ENCODE measurements around the gene SH3BGRL2.

Gene SH3BGRL2

GRCh38 chr6:79626811-79627210, 4.3 kb upstream of the SH3BGRL2 start:
- H3K36me3 ChIP-seq (replicated peaks; ENCODE audit: insufficient read depth, low read length), result no peaks in the 10 kb centered on the region
- H3K9me3 ChIP-seq (replicated peaks; ENCODE audit: insufficient read depth, low read length), result no peaks in the 10 kb centered on the region
- no peaks in the 10 kb centered on the region for H3K27me3 ChIP-seq (replicated peaks; ENCODE audit: insufficient read depth, low read length)
- H3K27ac ChIP-seq (ENCODE audit: low read length), result peak overlapping the region; percentile 70; the same call in 1 of the 2 replicates
- H3K9ac ChIP-seq (ENCODE audit: low read length), result no peak overlapping the region; the same call in 1 of the 2 replicates
- TF ChIP-seq CTCF (IDR thresholded peaks at IDR 0.05; ENCODE audit: low read length) (no peak), EZH2phosphoT487 (IDR thresholded peaks at IDR 0.05; ENCODE audit: low read length) (no peak), EZH2 (optimal IDR thresholded peaks at IDR 0.05; ENCODE audit: low read depth, low read length) (no peak)
- peak overlapping the region; percentile 69 for H3K4me2 ChIP-seq (ENCODE audit: low read depth, low read length)
- no peaks in the 10 kb centered on the region for H4K20me1 ChIP-seq (ENCODE audit: insufficient read depth, low read length)
- no peak overlapping the region for H2AFZ ChIP-seq (ENCODE audit: low read length)
- H3K79me2 ChIP-seq (ENCODE audit: low read length), result no peaks in the 10 kb centered on the region
- peaks cover 33% of the 10 kb centered on the region for H3K4me1 ChIP-seq (ENCODE audit: low read length)
- DNase-seq, result no peak
- H3K4me3 ChIP-seq (ENCODE audit: low read length), result peak overlapping the region; percentile 25; the same call in 1 of the 2 replicates
- peaks cover 26% of the 10 kb centered on the region for H3F3A ChIP-seq (ENCODE audit: insufficient read depth, low read length)
- H3K9me2 ChIP-seq (replicated peaks; ENCODE audit: insufficient read depth, low read length), result no peaks in the 10 kb centered on the region

- Histone ChIP-seq H3K27ac (ENCODE audit: low read length) (peak overlapping the region; percentile 70; the same call in 1 of the 2 replicates), H2AFZ (ENCODE audit: low read length) (no peak overlapping the region)
Observed at GRCh38 chr6:79627422-79627821, 3.7 kb upstream of the SH3BGRL2 start.

DNA sequence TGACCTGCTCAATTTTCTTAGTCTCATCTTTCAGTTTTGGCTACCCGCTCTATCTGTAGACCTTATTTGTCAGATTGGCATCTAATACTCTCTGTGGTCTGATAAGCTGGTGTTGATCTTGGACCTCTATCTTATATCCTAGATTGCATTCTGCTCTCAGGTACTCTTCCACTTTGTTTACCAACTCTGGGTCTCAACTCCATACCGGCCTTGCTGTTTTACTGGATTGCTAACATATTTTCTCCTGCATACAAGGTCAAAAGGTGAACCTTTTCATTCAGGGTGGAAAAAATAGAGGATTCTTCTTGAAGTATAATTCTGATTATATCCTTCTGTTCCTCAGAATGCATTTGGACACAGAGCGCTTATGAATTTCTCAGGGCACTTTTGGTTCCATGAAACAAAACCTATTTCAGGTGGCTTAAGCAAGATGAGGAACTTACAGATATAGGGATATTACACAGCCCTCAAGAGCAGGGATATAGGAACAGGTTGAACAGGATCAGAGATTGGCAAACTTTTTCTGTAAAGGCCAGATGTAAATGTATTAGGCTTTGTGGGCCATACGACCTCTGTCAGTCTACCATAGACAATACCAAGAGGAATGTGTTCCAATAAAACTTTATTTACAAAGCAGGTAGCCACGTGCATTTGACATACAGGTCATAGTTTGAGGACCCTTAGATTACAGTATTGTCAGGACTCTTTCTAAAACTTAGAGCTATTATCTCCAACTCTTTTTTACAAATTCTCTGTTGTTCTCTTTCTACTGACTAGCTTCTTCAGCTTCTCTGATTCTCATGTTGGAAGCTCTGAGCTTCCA, 2.5 kb upstream of the SH3BGRL2 start:
- Histone ChIP-seq H3K36me3 (replicated peaks; ENCODE audit: insufficient read depth, low read length) (no peaks in the 10 kb centered on the region), H3K9me2 (replicated peaks; ENCODE audit: insufficient read depth, low read length) (no peaks in the 10 kb centered on the region), H3K9ac (ENCODE audit: low read length) (no peak overlapping the region), H4K20me1 (ENCODE audit: insufficient read depth, low read length) (no peaks in the 10 kb centered on the region), H3K9me3 (replicated peaks; ENCODE audit: insufficient read depth, low read length) (no peaks in the 10 kb centered on the region), H3K4me2 (ENCODE audit: low read depth, low read length) (peak overlapping the region; percentile 33; the same call in 1 of the 2 replicates), H3K4me3 (ENCODE audit: low read length) (no peak overlapping the region), H3K27ac (ENCODE audit: low read length) (peak overlapping the region; percentile 24; the same call in 1 of the 2 replicates), H3K79me2 (ENCODE audit: low read length) (no peaks in the 10 kb centered on the region), H3F3A (ENCODE audit: insufficient read depth, low read length) (peaks cover 26% of the 10 kb centered on the region), H2AFZ (ENCODE audit: low read length) (no peak overlapping the region), H3K27me3 (replicated peaks; ENCODE audit: insufficient read depth, low read length) (no peaks in the 10 kb centered on the region), H3K4me1 (ENCODE audit: low read length) (peaks cover 33% of the 10 kb centered on the region)
- DNase-seq, result no peak
- no peak for TF ChIP-seq EZH2 (optimal IDR thresholded peaks at IDR 0.05; ENCODE audit: low read depth, low read length)

More at GRCh38 chr6:79627422-79627821, 3.7 kb upstream of the SH3BGRL2 start:
- no peak for DNase-seq
- H3K27me3 ChIP-seq (replicated peaks; ENCODE audit: insufficient read depth, low read length), result no peaks in the 10 kb centered on the region
- H3K4me3 ChIP-seq (ENCODE audit: low read length), result peak overlapping the region; percentile 25
- H3K4me2 ChIP-seq (ENCODE audit: low read depth, low read length), result peak overlapping the region; percentile 69
- H4K20me1 ChIP-seq (ENCODE audit: insufficient read depth, low read length), result no peaks in the 10 kb centered on the region
- no peaks in the 10 kb centered on the region for H3K36me3 ChIP-seq (replicated peaks; ENCODE audit: insufficient read depth, low read length)
- TF ChIP-seq EZH2 (optimal IDR thresholded peaks at IDR 0.05; ENCODE audit: low read depth, low read length), result no peak
- no peak for TF ChIP-seq EZH2phosphoT487 (IDR thresholded peaks at IDR 0.05; ENCODE audit: low read length)
- TF ChIP-seq CTCF (IDR thresholded peaks at IDR 0.05; ENCODE audit: low read length), result no peak
- H3K9me2 ChIP-seq (replicated peaks; ENCODE audit: insufficient read depth, low read length), result no peaks in the 10 kb centered on the region
- H3K79me2 ChIP-seq (ENCODE audit: low read length), result no peaks in the 10 kb centered on the region
- H3K9ac ChIP-seq (ENCODE audit: low read length), result no peak overlapping the region; the same call in 1 of the 2 replicates
- peaks cover 26% of the 10 kb centered on the region for H3F3A ChIP-seq (ENCODE audit: insufficient read depth, low read length)
- H3K4me1 ChIP-seq (ENCODE audit: low read length), result peaks cover 33% of the 10 kb centered on the region
- H3K9me3 ChIP-seq (replicated peaks; ENCODE audit: insufficient read depth, low read length), result no peaks in the 10 kb centered on the region

Data from MM.1S (cell line).